Naive thymus-derived CD4-positive, alpha-beta T cell (primary cell): ENCODE measurements around the gene RAB10. TPM values are rescaled to one million over a fixed set of nuclear protein-coding genes. Genes with fewer than 3 reads are reported as not detected.
A peak's percentile ranks its signal among the peaks of the same experiment; 100 is the strongest.

Experiments used
- ATAC-seq: fragments of 150-1000 bp; cut with Tn5 transposase; 2 replicates; pipeline ENCODE4 v1.10.0; 2021; ENCODE audit warnings: mild to moderate bottlenecking, moderate library complexity
- CTCF ChIA-PET: fragments of 350-600 bp; sonication (Branson Sonifier 250); formaldehyde crosslinking; loops from one replicate; lab custom pipeline; 2021; ENCODE audit warnings: antibody characterized with exemption; lab: Charles Lee
- POLR2A ChIA-PET: fragments of 350-600 bp; sonication (Branson Sonifier 250); formaldehyde crosslinking; loops from one replicate; lab custom pipeline; 2021; ENCODE audit warnings: antibody characterized with exemption, inconsistent platforms; lab: Charles Lee
- DNase-seq, 9 donors: peaks; one replicate each; pipeline versions ENCODE4 v3.0.0 to v3.0.0-alpha.2; 2020 to 2022; ENCODE audit warnings: mixed read lengths in 1 of 9
- H3K27ac ChIP-seq: one replicate; pipeline ENCODE4 v1.7.0; 2013; ENCODE audit warnings: mild to moderate bottlenecking, low read depth, low read length, moderate library complexity
- H3K27me3 ChIP-seq, 2 donors: one replicate each; pipeline ENCODE4 v1.7.0; 2013; ENCODE audit warnings: low read length in 2 of 2, mild to moderate bottlenecking in 2 of 2, moderate library complexity in 2 of 2; ENCODE audit not compliant: control insufficient read depth in 2 of 2, insufficient read depth in 2 of 2
- H3K36me3 ChIP-seq, 3 experiments: 1 replicate in 2 of 3; 2 replicates in 1 of 3; pipeline ENCODE4 v1.7.0; 2013; ENCODE audit warnings: low read length in 3 of 3, mild to moderate bottlenecking in 3 of 3, moderate library complexity in 1 of 3; ENCODE audit not compliant: insufficient read depth in 3 of 3, control insufficient read depth in 2 of 3
- H3K4me1 ChIP-seq, 2 donors: one replicate each; pipeline ENCODE4 v1.7.0; 2013; ENCODE audit warnings: low read length in 2 of 2, mild to moderate bottlenecking in 2 of 2, moderate library complexity in 1 of 2; ENCODE audit not compliant: control insufficient read depth in 2 of 2, insufficient read depth in 2 of 2
- H3K4me3 ChIP-seq: 2 replicates; pipeline ENCODE4 v1.7.0; 2013; ENCODE audit warnings: mild to moderate bottlenecking, low read length
- H3K9me3 ChIP-seq, 3 experiments: 1 replicate in 2 of 3; 2 replicates in 1 of 3; pipeline ENCODE4 v1.7.0; 2013; ENCODE audit warnings: low read length in 3 of 3; ENCODE audit not compliant: control insufficient read depth in 2 of 3
- H3K27ac Mint-ChIP-seq, 9 donors: one replicate each; pipeline ENCODE4 v1.8.0; 2020 to 2022; ENCODE audit warnings: mixed read lengths in 9 of 9, mild to moderate bottlenecking in 8 of 9, moderate library complexity in 5 of 9, inconsistent platforms in 2 of 9
- H3K27me3 Mint-ChIP-seq, 5 donors: one replicate each; pipeline ENCODE4 v1.8.0; 2021 to 2022; ENCODE audit warnings: mixed read lengths in 5 of 5, mild to moderate bottlenecking in 1 of 5
- H3K36me3 Mint-ChIP-seq, 5 donors: one replicate each; pipeline ENCODE4 v1.8.0; 2020 to 2022; ENCODE audit warnings: mixed read lengths in 5 of 5, mild to moderate bottlenecking in 3 of 5, inconsistent platforms in 1 of 5
- H3K4me1 Mint-ChIP-seq, 7 donors: one replicate each; pipeline ENCODE4 v1.8.0; 2020 to 2022; ENCODE audit warnings: mixed read lengths in 7 of 7, mild to moderate bottlenecking in 3 of 7, inconsistent platforms in 1 of 7
- H3K4me3 Mint-ChIP-seq, 10 donors: one replicate each; pipeline ENCODE4 v1.8.0; 2020 to 2022; ENCODE audit warnings: mild to moderate bottlenecking in 10 of 10, mixed read lengths in 10 of 10, moderate library complexity in 6 of 10, inconsistent platforms in 2 of 10
- H3K9me3 Mint-ChIP-seq, 11 donors: one replicate each; pipeline ENCODE4 v1.8.0; 2020 to 2022; ENCODE audit warnings: mixed read lengths in 11 of 11, mild to moderate bottlenecking in 4 of 11, inconsistent platforms in 1 of 11, moderate library complexity in 1 of 11
- intact Hi-C, 2 donors: fragments of 100-400 bp; cut with micrococcal nuclease; formaldehyde crosslinking; loops; one replicate each; pipeline ENCODE4 v1.15.1; 2023
- polyA plus RNA-seq, 2 donors: library from polyadenylated mRNA; unstranded; fragments of 300-500 nt; fragmentation: Illumina TruSeq; gene quantifications; one replicate each; pipeline ENCODE4 v1.2.3, GENCODE V29; 2021
- total RNA-seq, 6 experiments: library from RNA in 5 of 6; stranded (reverse) in 5 of 6; gene quantifications; 1 replicate in 5 of 6; 2 replicates in 1 of 6; pipeline ENCODE4 v1.2.3 and lab custom pipeline; 2021 to 2026

The RAB10 gene
- total and polyA plus RNA-seq, 7 experiments from 2014 or later, result 25.6 to 108 (median 60.5) TPM

GRCh38 chr2:26001743-26002351 is 32.0 kb upstream of the RAB10 start:
- Mint-ChIP-seq H3K36me3 (no peaks in the 10 kb centered on the region), H3K4me1 (peaks cover 0 to 12% (median 0%) of the 10 kb centered on the region in 7 donors), H3K27ac (no peak overlapping the region), H3K27me3 (peaks cover 0 to 13% (median 0%) of the 10 kb centered on the region in 5 donors), H3K4me3 (no peak overlapping the region), H3K9me3 (peaks cover 0 to 1% (median 0%) of the 10 kb centered on the region in 11 donors)
- H3K27me3 ChIP-seq, result no peaks in the 10 kb centered on the region
- intact Hi-C loops, result no loop called here
- DNase-seq, result no peak
- no peaks in the 10 kb centered on the region for H3K4me1 ChIP-seq
- H3K9me3 ChIP-seq, result no peaks in the 10 kb centered on the region
- no peak for ATAC-seq
- no peak overlapping the region for H3K4me3 ChIP-seq
- no peak overlapping the region for H3K27ac ChIP-seq
- H3K36me3 ChIP-seq, result no peaks in the 10 kb centered on the region
- ChIA-PET POLR2A (no interaction called here), CTCF (no interaction called here)

DNA sequence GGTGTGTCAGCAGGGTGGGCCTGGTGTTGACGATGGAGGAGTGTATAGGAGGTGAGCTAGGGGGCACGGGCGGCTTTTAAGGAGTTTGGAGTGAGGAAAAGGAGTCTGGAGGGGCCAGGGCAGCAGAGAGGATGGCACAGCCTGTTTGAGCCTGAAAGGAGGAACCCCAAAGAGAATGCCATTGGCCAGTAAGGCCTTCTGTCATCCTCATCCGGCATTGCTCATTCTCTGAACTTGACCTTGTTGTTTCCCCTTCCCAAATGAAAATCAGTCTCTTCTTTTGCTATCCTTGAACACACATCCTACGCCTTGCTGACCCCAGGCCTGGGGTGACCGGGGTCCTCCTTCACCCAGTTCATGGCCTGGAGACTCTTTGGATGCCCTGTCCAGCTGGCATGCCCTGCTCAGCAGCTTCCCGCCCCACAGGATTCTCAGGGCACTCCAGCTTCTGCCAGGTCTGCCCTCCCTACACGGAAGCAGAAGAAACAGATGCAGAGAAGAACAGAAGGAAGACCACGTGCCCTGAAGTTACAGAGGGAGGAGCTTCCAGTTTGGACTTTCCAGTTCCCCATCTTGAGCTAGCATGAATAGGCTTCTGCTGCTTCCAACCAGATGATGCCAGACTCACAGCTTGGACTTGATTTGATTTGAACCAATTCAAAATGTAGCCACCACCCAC is 31.1 kb upstream of the RAB10 start:
- no peaks in the 10 kb centered on the region for H3K36me3 ChIP-seq
- DNase-seq, result no peak
- ChIA-PET POLR2A (no interaction called here), CTCF (interaction anchor here (0.6 kb wide), 1 partner anchor 160 kb away, joined by 9 read pairs; no protein-coding TSS in a partner anchor)
- H3K9me3 ChIP-seq, result no peaks in the 10 kb centered on the region
- Mint-ChIP-seq H3K4me1 (peaks cover 0 to 12% (median 0%) of the 10 kb centered on the region in 7 donors), H3K27me3 (peaks cover 0 to 9% (median 0%) of the 10 kb centered on the region in 5 donors), H3K27ac (peak overlapping the region in 2 of 9 donors; percentile 2 to 36), H3K4me3 (no peak overlapping the region), H3K9me3 (peaks cover 0 to 1% (median 0%) of the 10 kb centered on the region in 11 donors), H3K36me3 (no peaks in the 10 kb centered on the region)
- H3K27me3 ChIP-seq, result no peaks in the 10 kb centered on the region
- intact Hi-C loops, result no loop called here
- no peak overlapping the region for H3K4me3 ChIP-seq
- ATAC-seq, result peak; percentile 86
- H3K27ac ChIP-seq, result no peak overlapping the region
- H3K4me1 ChIP-seq, result no peaks in the 10 kb centered on the region

DNA sequence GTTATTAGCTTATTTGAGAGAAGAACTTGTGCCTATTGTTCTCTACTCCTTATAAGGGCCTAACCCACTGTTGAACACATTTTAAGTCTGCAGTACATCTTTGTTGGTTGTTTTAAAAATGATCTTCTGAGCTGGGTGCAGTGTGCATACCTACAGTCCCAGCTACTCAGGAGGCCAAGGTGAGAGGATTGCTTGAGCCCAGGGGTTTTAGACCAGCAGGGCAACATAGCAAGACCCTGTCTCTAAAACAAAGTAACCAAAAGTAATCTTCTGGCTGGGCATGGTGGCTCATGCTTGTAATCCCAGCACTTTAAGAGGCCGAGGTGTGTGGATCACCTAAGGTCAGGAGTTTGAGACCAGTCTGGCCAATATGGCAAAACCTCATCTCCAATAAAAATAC is 25.8 kb upstream of the RAB10 start:
- H3K27me3 Mint-ChIP-seq, result peaks cover 0 to 8% (median 0%) of the 10 kb centered on the region in 5 donors
- Histone ChIP-seq H3K36me3 (no peaks in the 10 kb centered on the region), H3K4me3 (no peak overlapping the region), H3K27ac (no peak overlapping the region), H3K27me3 (no peaks in the 10 kb centered on the region), H3K4me1 (no peaks in the 10 kb centered on the region), H3K9me3 (no peaks in the 10 kb centered on the region)
- ATAC-seq, result no peak
- H3K4me1 Mint-ChIP-seq, result peaks cover 0 to 10% (median 0%) of the 10 kb centered on the region in 7 donors
- ChIA-PET POLR2A (no interaction called here), CTCF (no interaction called here)
- intact Hi-C loops, result no loop called here
- H3K9me3 Mint-ChIP-seq, result peaks cover 0 to 5% (median 0%) of the 10 kb centered on the region in 11 donors
- no peaks in the 10 kb centered on the region for H3K36me3 Mint-ChIP-seq
- no peak overlapping the region for H3K27ac Mint-ChIP-seq
- DNase-seq, result no peak
- H3K4me3 Mint-ChIP-seq, result no peak overlapping the region

DNA sequence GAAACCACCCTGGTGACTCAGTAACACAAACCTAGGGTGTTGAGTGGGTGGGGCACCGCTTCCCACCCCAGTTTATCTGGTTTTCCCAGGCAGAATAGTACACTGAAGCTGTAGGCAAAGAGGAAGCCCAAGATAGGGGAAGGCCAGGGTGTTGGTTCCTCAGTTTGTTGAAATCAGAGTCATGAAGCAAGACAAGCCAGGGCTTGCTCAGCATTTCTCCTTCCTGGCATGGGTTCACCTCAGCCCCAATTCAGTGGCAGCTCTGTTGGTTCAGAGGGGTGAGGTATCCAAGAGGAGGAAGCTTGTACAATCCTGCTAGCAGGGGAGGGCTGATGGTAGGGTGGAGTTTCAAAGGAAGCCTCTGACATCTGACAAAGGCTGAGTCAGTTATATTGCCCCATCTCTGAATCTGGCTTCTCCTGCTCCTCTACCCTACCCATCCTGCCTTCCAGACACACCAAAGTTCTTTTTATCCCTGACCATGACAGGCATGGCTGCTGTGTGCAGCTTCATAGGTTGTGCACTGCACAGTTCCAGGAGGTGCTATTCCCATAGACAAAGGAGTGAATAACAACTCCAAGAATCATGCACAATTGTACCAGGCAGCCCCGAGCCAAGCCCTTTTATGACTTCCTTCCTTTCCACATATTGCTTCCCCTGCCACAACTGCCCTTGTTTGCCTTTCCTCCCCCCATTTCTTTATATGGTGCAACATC is 24.9 kb upstream of the RAB10 start:
- H3K27me3 Mint-ChIP-seq, result peaks cover 0 to 5% (median 0%) of the 10 kb centered on the region in 5 donors
- DNase-seq (no peak), ATAC-seq (peak; percentile 93)
- Histone ChIP-seq H3K9me3 (no peaks in the 10 kb centered on the region), H3K27ac (no peak overlapping the region), H3K4me1 (no peaks in the 10 kb centered on the region), H3K4me3 (no peak overlapping the region), H3K36me3 (no peaks in the 10 kb centered on the region), H3K27me3 (no peaks in the 10 kb centered on the region)
- ChIA-PET POLR2A (interaction anchor here (0.6 kb wide), 1 partner anchor 209 kb away, joined by 3 read pairs; no protein-coding TSS in a partner anchor), CTCF (no interaction called here)
- peaks cover 0 to 10% (median 0%) of the 10 kb centered on the region in 7 donors for H3K4me1 Mint-ChIP-seq
- intact Hi-C loops, result no loop called here
- no peak overlapping the region for H3K4me3 Mint-ChIP-seq
- H3K27ac Mint-ChIP-seq, result no peak overlapping the region
- H3K9me3 Mint-ChIP-seq, result peaks cover 0 to 5% (median 0%) of the 10 kb centered on the region in 11 donors
- no peaks in the 10 kb centered on the region for H3K36me3 Mint-ChIP-seq

GRCh38 chr2:26009567-26009963 is 24.3 kb upstream of the RAB10 start:
- peaks cover 0 to 5% (median 0%) of the 10 kb centered on the region in 11 donors for H3K9me3 Mint-ChIP-seq
- H3K4me1 Mint-ChIP-seq, result peaks cover 0 to 10% (median 0%) of the 10 kb centered on the region in 7 donors
- H3K27ac Mint-ChIP-seq, result no peak overlapping the region
- Histone ChIP-seq H3K36me3 (no peaks in the 10 kb centered on the region), H3K9me3 (no peaks in the 10 kb centered on the region), H3K4me1 (no peaks in the 10 kb centered on the region), H3K4me3 (no peak overlapping the region), H3K27ac (no peak overlapping the region), H3K27me3 (no peaks in the 10 kb centered on the region)
- H3K27me3 Mint-ChIP-seq, result peaks cover 0 to 5% (median 0%) of the 10 kb centered on the region in 5 donors
- DNase-seq, result no peak
- ChIA-PET POLR2A (interaction anchor here (0.6 kb wide), 1 partner anchor 210 kb away, joined by 3 read pairs; no protein-coding TSS in a partner anchor), CTCF (no interaction called here)
- no peaks in the 10 kb centered on the region for H3K36me3 Mint-ChIP-seq
- ATAC-seq, result no peak
- intact Hi-C loops, result no loop called here
- H3K4me3 Mint-ChIP-seq, result no peak overlapping the region

GRCh38 chr2:26010943-26011342 is 22.9 kb upstream of the RAB10 start:
- Histone ChIP-seq H3K4me3 (no peak overlapping the region), H3K27me3 (no peaks in the 10 kb centered on the region), H3K36me3 (no peaks in the 10 kb centered on the region), H3K4me1 (no peaks in the 10 kb centered on the region), H3K9me3 (no peaks in the 10 kb centered on the region), H3K27ac (no peak overlapping the region)
- Mint-ChIP-seq H3K27me3 (peaks cover 0 to 5% (median 0%) of the 10 kb centered on the region in 5 donors), H3K27ac (no peak overlapping the region), H3K9me3 (peaks cover 0 to 5% (median 0%) of the 10 kb centered on the region in 11 donors), H3K4me1 (peaks cover 0 to 10% (median 0%) of the 10 kb centered on the region in 7 donors), H3K4me3 (no peak overlapping the region), H3K36me3 (no peaks in the 10 kb centered on the region)
- intact Hi-C loops, result no loop called here
- CTCF ChIA-PET, result interaction anchor here (0.8 kb wide), 1 partner anchor 17 kb away, joined by 4 read pairs; no protein-coding TSS in a partner anchor
- DNase-seq (no peak), ATAC-seq (no peak)
- POLR2A ChIA-PET, result no interaction called here
